ENCODE data around the gene PLIN4.
A peak's percentile ranks its signal among the peaks of the same experiment; 100 is the strongest.

PLIN4 gene

GRCh38 chr19:4483385-4483784, 34.9 kb downstream of the PLIN4 start:
- DNase-seq, result no peak

- DNase-seq, result no peak
Measured at GRCh38 chr19:4482721-4483364, 35.4 kb downstream of the PLIN4 start.

GRCh38 chr19:4477034-4477801, 41.1 kb downstream of the PLIN4 start:
- DNase-seq, result no peak

- peak; percentile 77 for DNase-seq
Measured at GRCh38 chr19:4474514-4475022, 43.7 kb downstream of the PLIN4 start.

- DNase-seq, result no peak
Measured at GRCh38 chr19:4473763-4474513, 44.3 kb downstream of the PLIN4 start.

GRCh38 chr19:4473011-4473762, 45.1 kb downstream of the PLIN4 start:
- DNase-seq, result no peak

GRCh38 chr19:4472174-4472974, 45.9 kb downstream of the PLIN4 start, which contains the start of gene HDGFL2:
Gene HDGFL2, plus strand, starts transcription at chr19:4472297. Its CDS starts 54 bp downstream, at chr19:4472351.
- DNase-seq, result no peak

GRCh38 chr19:4471403-4472173, 46.7 kb downstream of the PLIN4 start:
- peak; percentile 100 for DNase-seq

GRCh38 chr19:4467835-4468234, 50.5 kb downstream of the PLIN4 start:
- DNase-seq, result no peak

GRCh38 chr19:4464815-4465581, 53.3 kb downstream of the PLIN4 start:
- no peak for DNase-seq

- DNase-seq, result peak; percentile 99
Measured at GRCh38 chr19:4457654-4458395, 60.5 kb downstream of the PLIN4 start, which contains the start of gene UBXN6. Gene UBXN6, minus strand, starts transcription at chr19:4457794. Its CDS starts 97 bp downstream, at chr19:4457697.

GRCh38 chr19:4456843-4457653, 61.2 kb downstream of the PLIN4 start:
- peak; percentile 74 for DNase-seq

GRCh38 chr19:4456476-4456842, 61.8 kb downstream of the PLIN4 start:
- DNase-seq, result peak; percentile 76

GRCh38 chr19:4455719-4456475, 62.4 kb downstream of the PLIN4 start:
- DNase-seq, result peak; percentile 65

GRCh38 chr19:4454747-4455718, 63.3 kb downstream of the PLIN4 start:
- DNase-seq, result peak; percentile 61

Data from fibroblast of skin of abdomen (primary cell).